CD4-positive, alpha-beta T cell treated with Interleukin-4 for 4 hours (primary cell): ENCODE results near the gene MT3.

Experiments
- DNase-seq: peaks from one replicate; pipeline ENCODE4 v3.0.0-alpha.2; 2020

The MT3 gene

DNA sequence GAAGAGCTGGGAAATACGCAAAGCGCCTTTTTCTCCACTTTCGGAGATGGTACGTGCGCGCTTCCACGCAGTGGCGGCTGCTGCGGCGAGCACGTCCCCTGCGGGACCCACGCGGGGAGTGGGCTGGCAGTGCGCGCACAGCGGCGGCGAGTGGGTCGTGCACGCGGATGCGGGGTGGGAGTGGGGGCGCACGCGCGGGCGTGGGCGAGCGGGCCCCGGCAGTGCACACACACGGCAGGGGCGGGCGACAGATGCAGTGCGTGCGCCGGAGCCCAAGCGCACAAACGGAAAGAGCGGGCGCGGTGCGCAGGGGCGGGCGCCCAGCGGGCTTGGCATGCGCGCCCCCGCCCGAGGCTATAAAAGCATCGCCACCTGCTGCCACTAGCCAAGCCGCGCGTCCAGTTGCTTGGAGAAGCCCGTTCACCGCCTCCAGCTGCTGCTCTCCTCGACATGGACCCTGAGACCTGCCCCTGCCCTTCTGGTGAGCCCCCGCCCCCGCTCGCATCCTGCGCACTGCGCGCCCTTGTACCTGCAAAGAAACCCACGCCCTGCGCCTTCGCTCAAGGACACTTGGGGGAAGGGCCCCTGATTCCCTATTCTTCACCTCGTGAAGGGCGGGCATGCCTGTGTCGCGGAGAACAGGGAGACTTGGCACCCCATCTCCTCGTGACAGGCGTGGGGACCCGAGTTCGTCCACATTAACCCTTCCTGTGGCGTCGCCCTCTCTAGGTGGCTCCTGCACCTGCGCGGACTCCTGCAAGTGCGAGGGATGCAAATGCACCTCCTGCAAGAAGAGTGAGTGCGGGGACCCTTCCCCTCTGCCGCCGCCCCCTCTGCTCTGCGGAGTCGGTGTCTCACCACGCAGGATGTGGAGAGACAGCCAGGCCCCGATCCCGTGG, at the start of gene MT3:
Gene MT3 (plus strand): TSS at position 388 of the 899 bp plus-strand sequence. CDS start 63 bp downstream, at position 451.
- DNase-seq, result no peak

DNA sequence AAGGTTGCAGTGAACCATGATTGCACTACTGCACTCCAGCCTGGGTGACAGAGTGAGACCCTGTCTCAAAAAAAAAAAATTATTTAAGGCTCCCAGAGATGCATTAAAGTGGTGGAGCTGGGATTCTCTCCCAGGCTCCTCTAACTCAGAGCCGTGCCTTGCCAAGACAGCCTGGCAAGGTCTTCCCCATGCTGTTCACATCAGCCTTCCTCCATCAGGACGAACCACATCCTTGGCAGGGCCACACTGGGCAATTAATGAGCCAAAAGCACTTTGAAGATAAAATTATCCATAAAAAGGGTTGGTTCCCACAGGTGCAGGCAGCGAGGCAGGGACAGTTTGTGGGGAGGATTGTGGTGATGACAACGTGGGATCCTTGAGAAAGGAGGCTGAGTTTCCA, 49.7 kb upstream of the MT3 start:
- DNase-seq, result no peak

DNA sequence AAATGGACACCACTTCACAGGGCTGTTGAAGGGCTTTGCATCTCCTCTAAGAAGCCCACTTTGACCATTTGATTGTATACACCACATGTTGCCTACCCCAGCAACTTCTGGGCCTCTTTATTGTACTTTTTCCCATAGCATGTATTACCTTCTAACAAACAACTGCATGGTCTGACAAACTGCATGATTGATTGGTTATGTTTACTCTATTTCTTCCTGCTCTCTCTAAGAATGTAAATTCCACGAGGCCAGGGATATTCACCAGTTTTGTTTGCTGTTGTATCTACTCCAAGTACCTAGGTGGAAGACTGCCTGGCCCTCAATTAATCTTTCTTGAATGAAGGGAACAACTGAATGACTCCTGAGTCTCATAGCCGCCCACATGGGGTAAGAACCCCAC, 47.3 kb upstream of the MT3 start:
- no peak for DNase-seq

DNA sequence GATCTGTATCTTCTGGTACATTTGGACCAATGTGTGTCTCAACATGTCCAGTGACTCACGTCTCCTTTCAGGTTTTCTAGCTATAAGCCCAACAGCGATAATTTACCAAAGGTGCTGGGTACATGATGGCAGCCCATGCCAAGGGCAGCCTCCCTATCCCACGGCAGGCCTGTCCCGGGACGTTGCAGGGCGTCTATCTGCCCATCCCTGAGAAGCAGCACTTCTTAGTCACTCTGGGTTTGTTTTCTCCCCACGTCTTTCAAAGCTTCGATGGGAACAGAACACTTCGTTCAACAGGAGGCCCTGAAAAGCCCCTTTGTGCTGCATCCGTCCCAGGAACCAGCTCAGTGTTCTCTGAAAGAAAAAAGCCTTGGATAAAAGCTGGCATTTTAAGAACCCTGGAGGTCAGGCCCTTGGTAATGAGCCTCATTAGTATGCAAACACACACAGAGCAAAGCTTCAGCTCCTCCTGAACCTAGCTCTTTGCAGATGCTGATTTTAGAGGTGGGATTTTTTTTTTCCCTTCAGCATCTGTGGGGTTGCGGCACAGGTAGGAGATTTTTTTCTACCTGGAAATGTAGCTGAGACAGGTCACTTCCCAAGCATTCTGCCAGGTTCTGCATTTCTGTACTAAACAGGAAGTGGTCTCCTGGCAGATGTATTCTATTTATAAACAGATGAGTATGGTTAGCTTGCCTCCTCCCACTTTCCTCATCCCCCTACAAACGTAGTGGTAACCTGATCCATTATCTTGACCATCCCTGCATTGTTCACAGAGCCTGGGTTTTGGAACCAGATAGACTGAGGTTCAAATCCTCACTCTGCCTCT, 42.0 kb upstream of the MT3 start:
- DNase-seq, result no peak

DNA sequence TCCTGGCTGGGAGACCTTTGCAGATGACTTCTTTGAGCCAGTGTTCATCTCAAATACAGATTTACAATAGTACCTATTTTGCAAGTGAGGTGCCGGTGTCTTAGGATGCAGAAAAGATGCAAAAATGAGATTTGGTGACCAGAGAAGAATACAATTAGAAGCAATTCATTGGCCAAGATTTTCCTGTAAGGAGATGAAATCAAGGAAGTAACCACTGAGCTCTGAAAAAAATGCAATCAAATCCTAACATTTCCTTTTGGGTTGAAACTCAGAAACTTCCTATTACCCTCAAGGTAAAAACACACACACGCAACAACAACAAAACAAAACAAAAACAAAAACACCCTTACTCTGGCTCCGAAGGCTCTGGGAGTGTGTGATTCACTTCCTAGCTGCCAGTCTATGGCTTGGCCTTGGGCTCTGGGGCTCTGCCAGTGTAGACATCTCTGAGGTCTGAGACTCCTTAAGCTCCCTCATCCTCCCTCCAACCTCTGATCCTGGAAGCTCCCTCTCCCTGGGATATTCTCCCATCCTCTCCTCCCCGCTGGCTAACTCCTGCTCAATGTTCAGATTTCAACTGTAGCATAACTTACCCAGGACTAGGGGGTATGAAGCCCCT, 41.3 kb upstream of the MT3 start:
- DNase-seq, result no peak

DNA sequence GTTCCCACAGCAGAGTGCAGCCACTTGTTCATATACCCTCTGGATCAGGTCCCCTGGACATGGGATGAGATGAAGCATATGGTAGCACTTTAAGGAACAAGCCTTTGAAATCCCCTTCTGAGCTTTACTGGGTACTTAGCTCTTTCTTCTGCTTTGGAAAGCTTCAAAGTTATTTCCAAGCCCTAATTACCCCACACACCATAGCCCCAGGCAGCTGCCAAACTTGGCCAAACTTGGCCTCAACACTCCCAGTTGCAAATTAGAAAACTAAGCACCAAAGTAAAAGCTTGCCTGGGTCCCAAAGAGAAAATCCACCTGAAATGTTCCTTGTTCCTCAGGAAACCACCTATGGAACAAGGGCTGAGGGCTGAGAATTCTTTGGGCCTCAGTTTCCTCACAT, 40.2 kb upstream of the MT3 start:
- DNase-seq, result no peak

DNA sequence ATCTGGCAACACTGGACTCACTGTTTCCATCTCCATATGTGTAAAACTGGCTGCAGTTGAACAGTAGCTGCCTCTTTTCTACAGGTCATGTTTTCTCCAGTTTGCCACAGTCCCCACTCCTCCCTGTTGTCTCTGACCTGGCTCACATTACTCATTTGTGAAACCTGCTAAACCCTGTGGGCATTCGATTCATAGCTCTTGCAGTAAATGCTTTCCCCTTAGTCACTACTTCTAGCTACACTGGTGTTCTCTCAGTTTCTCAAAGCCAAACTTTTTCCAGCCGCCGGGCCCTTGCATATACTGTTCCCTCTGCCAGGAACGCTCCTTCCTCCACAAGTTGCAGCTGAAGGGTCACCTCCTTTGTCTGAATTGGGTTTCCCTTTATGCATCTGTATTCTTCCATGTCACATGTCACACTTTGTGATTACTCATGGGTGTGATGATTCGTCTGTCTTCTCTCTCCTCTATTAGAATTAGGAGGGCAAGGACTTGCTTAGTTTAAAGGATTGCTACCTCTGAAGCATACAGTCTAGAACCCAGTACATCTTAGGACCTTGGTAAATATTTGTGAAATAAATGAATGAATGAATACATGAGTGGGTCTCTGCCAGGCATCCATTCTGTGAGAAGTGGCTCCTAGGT, 39.5 kb upstream of the MT3 start:
- DNase-seq, result no peak

DNA sequence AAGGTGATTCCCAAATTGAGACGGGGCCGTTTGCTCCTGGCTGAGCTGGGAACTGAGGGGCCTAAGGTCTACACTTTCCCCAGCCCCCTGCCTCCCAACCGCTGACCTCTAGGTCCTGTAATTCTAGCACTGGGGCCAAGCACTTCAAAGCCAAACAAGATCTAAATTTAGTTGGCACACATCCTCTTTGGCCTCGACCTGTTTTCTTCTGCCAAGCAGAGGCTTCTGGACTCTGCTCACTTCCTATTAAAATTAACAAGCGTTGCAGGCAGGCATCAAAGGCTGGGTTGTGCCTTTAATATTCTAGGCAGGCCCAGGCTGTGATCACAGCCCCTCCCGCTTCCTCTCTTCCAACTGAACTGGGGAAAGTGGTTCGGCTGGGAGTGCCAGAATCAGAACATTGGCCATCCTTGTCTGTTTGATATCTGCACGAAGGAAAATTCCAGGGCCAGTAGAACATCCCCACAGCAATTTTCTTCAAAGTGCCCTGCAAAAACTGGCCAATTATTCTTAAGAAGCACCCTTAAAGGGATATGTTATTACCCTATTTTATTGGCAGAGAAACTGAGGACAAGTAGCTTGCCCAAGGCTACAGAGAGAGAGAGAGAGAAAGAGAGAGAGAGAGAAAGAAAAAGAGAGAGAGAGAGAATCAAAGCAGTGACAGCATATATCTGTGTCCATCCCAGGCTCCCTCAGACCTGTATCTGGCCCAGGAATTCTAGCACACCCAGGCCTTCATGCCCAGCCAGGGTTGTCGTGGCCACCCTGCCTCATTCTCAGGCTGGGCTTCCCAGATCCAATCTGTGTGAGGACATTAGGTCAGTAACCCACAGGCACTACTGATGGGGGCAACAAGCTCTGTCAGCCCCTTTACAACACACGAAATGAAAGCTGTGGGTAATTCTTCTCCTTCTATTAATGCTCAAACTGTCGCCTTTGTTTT, 37.3 kb upstream of the MT3 start:
- DNase-seq, result no peak

DNA sequence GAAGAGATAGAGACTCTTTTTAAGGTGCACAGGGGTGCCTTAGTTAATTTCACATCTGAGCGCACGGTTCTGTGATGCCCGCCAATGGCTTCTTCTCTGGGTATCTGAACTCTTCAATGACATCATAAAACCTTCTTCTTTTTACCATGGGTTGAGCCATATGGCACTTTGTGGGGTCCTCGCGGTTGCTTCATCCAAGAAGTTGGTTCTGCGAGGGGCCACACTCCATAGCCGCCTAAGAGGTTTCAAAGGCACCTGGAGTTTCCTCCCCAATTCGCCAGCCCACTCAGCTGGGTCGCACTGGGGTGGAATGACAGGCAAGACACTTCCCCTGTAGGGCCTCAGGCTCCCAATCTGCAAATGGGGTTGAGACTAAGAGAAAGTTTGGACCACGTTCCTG, 34.9 kb upstream of the MT3 start:
- DNase-seq, result no peak

DNA sequence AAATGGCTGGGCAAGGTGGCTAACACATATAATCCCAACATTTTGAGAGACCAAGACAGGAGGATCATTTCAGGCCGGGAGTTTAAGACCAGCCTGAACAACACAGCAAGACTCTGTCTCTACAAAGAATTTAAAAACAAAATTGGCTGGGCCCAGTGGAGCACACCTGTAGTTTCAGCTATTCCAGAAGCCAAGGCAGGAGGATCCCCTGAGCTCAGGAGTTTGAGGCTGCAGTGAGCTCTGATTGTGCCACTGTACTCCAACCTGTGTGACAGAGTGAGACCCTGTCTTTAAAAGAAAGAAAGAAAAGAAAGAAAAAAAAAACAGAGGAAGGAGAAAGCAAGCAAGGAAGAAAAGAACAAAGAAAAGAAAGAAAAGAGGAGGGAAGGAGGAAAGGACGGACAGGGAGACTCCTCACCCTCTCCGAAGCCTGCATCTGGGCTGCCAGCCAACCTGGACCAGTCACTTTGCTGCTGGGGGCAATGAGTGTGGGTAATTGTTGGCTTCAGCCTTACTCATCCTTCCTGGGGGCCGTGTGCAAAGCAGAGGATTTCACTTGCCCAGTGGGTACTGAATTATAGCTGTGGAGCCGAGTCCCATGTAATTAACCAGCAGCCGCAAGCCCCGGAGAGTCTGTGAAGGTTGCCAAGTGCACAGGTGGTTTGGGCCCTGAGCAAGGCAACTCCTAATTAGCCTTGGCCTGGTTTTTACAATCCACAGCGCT, 31.1 kb upstream of the MT3 start:
- no peak for DNase-seq

DNA sequence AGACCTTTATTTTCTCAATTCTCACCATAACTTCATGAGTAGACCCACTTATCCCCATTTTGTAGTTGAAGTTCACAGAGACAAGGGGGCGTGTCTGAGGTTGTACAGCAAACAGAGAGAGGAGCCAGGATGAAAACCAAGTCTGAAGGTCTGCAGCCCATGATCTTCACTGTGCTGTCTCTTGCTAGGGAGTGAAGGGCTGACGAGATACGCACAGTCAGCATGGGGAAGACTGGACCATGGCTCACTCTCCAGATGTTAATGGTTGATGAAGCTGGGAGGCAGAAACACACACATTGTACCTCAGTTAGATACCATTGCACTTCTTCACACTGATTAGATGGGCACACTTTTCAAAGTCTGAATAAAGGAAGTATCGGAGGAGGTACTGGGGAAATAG, 30.2 kb upstream of the MT3 start:
- DNase-seq, result no peak

DNA sequence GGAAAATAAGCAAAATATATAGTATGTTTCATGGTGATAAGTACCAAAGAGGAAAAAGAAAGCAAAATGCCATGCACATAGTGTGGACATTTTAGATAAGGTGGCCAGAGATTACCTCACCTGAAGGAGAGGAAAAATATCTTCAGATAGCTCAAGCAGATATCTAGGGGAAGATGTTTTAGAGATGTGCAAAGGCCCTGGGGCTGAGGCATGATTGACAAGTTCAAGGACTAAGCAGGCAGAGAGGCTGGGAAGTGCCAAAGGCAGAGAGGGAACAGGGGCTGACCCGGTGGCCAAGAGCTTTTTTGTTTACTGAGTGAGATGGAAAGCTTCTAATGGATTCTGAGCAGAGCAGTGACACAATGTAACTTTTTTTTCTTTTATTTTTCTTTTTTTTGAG, 28.9 kb upstream of the MT3 start:
- no peak for DNase-seq

DNA sequence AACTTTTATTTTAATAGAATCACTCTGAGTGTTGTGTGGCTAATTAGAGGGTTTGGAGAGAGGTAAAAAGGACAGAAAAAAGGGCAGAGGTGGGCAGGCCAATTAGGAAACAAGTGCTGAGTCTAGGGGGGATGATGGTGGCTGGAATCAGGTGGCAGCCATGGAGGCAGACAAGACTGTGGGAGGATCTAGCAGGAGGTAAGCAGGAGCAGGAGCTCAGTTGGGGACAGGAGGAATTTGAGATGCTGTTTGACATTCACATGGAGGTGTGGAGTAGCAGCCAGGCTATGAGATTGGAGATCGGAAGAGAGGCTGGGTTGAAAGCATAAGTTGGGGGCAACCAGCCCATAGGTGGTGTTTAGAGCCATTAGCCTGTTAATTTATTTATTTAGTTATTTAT, 28.2 kb upstream of the MT3 start:
- DNase-seq, result no peak

DNA sequence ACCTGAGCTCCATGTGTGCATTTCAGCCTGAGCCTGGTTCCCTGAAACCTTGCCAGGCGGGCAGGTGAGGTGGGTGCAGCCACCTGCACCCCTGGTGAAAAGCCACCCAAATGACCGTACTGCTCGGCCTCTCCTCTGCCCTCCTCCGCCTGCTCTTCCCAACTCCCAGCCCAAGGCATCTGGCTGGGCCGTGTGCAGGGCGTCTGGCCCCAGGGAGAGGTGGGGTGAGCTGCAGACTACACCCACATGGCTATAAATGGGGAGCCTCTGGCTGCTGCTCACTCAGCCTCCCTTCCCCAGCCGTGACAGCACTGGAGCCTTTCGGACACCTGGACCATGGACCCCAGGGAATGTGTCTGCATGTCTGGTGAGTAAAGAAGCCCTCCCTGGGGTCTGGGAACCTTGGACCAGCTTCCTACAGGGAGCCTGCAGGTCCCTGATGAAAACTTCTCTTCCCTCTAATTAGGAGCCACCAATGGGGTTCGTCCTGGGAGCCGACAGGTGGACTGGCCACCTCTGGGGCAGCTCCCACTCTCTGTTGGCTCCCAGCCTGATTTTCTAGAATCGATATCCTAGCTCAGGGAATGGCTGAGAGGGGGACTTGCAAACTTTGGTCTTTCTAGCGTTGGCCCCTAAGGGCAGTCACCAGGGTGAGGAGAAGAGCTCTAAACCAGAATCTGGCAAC, 24.4 kb upstream of the MT3 start, which contains the start of gene MT4:
Gene MT4 (plus strand): TSS at position 281 of the 685 bp plus-strand sequence. CDS start 56 bp downstream, at position 337.
- DNase-seq, result no peak

DNA sequence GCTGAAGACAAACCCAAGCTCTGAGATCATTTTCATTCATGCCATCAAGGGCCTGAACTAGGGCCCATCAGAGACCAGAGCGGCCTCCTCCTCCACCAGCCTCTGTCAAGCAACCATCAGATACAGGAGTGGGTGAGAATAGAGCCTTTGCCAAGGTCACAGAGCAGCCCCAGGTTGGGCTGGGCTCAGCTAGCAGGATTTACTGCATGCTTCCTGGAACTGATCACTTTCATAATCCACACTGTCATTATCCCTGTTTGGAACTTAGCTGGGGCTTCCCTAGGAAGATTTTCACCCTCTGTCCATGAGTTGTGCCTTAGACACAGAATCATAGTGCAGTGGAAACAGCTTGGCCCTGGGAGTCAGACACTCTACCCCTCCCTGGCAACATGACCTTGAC, 19.4 kb upstream of the MT3 start:
- DNase-seq, result no peak

DNA sequence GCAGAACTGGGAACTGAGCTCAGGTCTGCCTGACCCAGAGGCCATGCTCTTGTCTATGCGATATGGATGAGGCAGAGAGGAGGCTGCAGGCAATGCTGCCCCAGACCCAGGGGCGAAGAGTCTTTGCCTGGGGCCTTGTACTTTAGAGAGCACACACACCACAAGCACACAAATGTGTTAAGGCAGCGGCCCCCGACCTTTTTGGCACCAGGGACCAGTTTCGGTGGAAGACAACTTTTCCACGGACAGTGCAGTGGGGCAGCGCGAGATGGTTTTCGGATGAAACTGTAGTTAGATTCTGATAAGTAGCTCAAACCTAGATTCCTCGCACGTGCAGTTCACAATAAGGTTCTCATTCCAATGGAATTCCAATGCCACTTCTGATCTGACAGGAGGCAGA, 17.8 kb upstream of the MT3 start:
- no peak for DNase-seq

DNA sequence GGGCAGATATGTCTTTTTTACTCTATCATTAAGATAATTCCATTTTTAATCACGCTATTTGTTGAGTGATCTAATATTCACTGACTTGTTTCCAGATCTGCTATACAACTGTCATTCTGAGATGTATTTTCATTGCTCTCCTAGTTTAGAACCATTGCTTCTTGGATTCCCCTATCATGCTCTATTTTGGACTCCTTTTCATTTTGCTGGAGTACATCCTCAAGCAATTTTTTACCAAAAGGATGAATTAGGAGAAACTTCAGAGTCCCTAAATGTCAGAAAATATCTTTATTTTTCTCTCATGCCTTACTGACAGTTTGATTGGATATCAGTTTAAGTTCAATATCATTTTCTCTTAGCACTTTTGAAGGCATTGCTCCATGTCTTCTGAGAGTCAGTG, 14.7 kb upstream of the MT3 start:
- no peak for DNase-seq

DNA sequence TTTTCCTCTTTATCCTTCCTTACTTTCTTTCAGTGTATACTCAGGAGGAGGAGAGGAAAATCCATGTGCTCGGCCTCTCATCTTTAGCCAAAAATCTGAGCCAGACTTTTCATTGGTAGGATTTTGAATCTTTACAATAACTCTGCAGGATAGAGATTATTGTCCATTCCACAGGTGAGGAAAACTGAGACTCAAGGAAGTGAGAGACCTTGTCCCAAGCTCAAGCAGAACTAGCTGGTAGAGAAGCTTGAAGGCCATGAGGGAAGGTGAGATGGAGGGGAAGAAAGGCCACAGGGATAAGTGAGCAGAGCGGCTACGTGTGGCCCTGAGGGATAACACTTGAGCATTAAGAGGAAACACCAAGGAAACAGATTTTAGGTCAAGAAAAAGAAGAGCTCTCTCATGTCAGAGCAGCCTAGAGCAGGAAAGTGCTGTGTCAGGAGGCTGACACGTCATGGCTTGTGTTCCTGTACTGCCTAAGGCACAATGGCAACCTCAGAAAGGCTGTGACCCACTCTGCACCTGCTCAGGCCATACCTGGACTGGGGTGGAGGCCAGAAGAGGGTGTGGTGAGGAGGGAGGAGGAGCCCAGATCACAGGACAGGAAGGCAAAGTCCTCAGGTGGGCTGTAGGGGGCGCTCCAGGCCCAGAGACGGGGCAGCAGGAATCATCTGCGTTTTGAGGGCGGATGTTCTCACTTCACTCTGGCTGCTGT, 12.6 kb upstream of the MT3 start:
- peak; percentile 82 for DNase-seq

DNA sequence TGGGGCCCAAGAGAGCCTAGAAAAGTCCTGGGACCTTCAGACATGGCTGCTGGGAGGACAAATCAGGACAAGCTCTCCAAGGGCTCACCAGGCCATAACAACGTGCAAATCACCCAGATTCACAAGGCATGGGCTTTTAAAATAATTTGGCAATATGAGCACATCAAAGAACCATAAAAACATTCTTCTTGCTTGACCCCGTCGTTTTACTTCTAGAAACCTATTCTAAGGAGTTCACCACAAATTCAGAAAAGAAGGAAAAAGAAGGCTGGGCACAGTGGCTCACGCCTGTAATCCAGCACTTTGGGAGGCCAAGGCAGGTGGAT, 12.1 kb upstream of the MT3 start:
- no peak for DNase-seq
